HepG2 (cell line): ENCODE data around the gene KLK11. TPM values are rescaled to one million over a fixed set of nuclear protein-coding genes. Genes with fewer than 3 reads are reported as not detected.

Experiments
- ATAC-seq: fragments of 200-7000 bp; cut with Tn5 transposase; 3 replicates; pipeline ENCODE4 v1.9.1; 2020; ENCODE audit warnings: mild to moderate bottlenecking, moderate library complexity
- BruUV-seq: library from RNA; stranded (reverse); fragments of 400-500 nt; replicated peaks from 2 replicates; lab custom pipeline; 2021; lab: Mats Ljungman, UMichigan
- CTCF ChIA-PET: fragments of 300-600 bp; formaldehyde crosslinking; extraction: SDS; loops from one replicate; lab custom pipeline; 2021; ENCODE audit warnings: low total read pairs, inconsistent platforms, low intra/inter-chr PET ratio; lab: Yijun Ruan, JAX
- POLR2A ChIA-PET: fragments of 350-600 bp; sonication (Branson Sonifier 250); formaldehyde crosslinking; loops from one replicate; lab custom pipeline; 2020; ENCODE audit warnings: antibody characterized with exemption, inconsistent platforms; lab: Yijun Ruan, JAX
- DNase-seq: peaks from one replicate; pipeline ENCODE4 v3.0.0-alpha.2; 2015; ENCODE audit warnings: low spot score
- FAIRE-seq: peaks from 3 replicates; lab custom pipeline; 2011; peaks lifted over from hg19 to GRCh38; lab: Jason Lieb, UNC
- H2AFZ ChIP-seq: one replicate; pipeline ENCODE4 v1.6.1; 2011; ENCODE audit warnings: low read length, inconsistent platforms
- H3K27ac ChIP-seq: fragments of 300-600 bp; 3 replicates; pipeline ENCODE4 v1.8.0; 2011; ENCODE audit warnings: mixed run types, mild to moderate bottlenecking, mixed read lengths, low read length, inconsistent platforms; ENCODE audit not compliant: insufficient read depth; ENCODE audit errors: extremely low read length
- H3K27me3 ChIP-seq, 2 experiments: fragments of 200-600 bp in 1 of 2; 2 replicates in 1 of 2; 3 replicates in 1 of 2; pipeline versions ENCODE4 v1.6.0 to v1.8.0; 2011; ENCODE audit warnings: low read length in 2 of 2, mild to moderate bottlenecking in 2 of 2, moderate library complexity in 2 of 2, inconsistent platforms in 1 of 2; ENCODE audit not compliant: insufficient read depth in 2 of 2, control insufficient read depth in 1 of 2
- H3K36me3 ChIP-seq, 2 experiments: fragments of 200-600 bp in 1 of 2; replicated peaks in 1 of 2; 2 replicates in 1 of 2; 3 replicates in 1 of 2; pipeline versions ENCODE4 v1.5.1 to v1.8.0; 2011; ENCODE audit warnings: low read length in 2 of 2, inconsistent platforms in 1 of 2; ENCODE audit not compliant: insufficient read depth in 2 of 2, control insufficient read depth in 1 of 2
- H3K4me1 ChIP-seq: 2 replicates; pipeline ENCODE4 v1.5.1; 2012; ENCODE audit warnings: low read length, inconsistent platforms; ENCODE audit not compliant: insufficient read depth
- H3K4me2 ChIP-seq: 2 replicates; pipeline ENCODE4 v1.6.0; 2011; ENCODE audit warnings: low read depth, low read length, inconsistent platforms
- H3K4me3 ChIP-seq, 3 experiments: fragments of 200-600 bp in 1 of 3; sonication (generic), shearing (Covaris generic) in 1 of 3; replicated peaks in 1 of 3; 2 replicates each; pipeline ENCODE4 v1.5.1; 2011 to 2016; ENCODE audit warnings: low read length in 3 of 3, inconsistent platforms in 2 of 3, low read depth in 2 of 3, mild to moderate bottlenecking in 2 of 3, control low read depth in 1 of 3, mixed read lengths in 1 of 3; ENCODE audit not compliant: insufficient read depth in 1 of 3
- H3K79me2 ChIP-seq: one replicate; pipeline ENCODE4 v1.6.1; 2011; ENCODE audit warnings: low read length, inconsistent platforms; ENCODE audit not compliant: insufficient read depth
- H3K9ac ChIP-seq: 2 replicates; pipeline ENCODE4 v1.6.0; 2011; ENCODE audit warnings: mild to moderate bottlenecking, low read depth, low read length, inconsistent platforms; ENCODE audit not compliant: insufficient read depth
- H3K9me3 ChIP-seq: 2 replicates; pipeline ENCODE4 v1.5.1; 2012; ENCODE audit warnings: mild to moderate bottlenecking, low read length
- H4K20me1 ChIP-seq: 2 replicates; pipeline ENCODE4 v1.6.0; 2011; ENCODE audit warnings: inconsistent platforms, mild to moderate bottlenecking, low read length, moderate library complexity; ENCODE audit not compliant: insufficient read depth
- CBFB ChIP-seq: sonication (generic); formaldehyde crosslinking; IDR thresholded peaks from 2 replicates; pipeline ENCODE4 v1.4.0; 2020; ENCODE audit warnings: missing genetic modification reagents
- FOXA1 ChIP-seq, 2 experiments: fragments of 450-650 bp in 1 of 2; sonication (generic) in 1 of 2; formaldehyde crosslinking in 1 of 2; IDR thresholded peaks; 2 replicates each; pipeline versions ENCODE4 v1.4.0 to v1.6.1; 2016 to 2020; ENCODE audit warnings: missing genetic modification reagents in 1 of 2
- GPN1 ChIP-seq: sonication (generic); formaldehyde crosslinking; IDR thresholded peaks from 2 replicates; pipeline ENCODE4 v1.5.1; 2020; ENCODE audit warnings: missing genetic modification reagents, borderline replicate concordance
- REL ChIP-seq: sonication (generic); formaldehyde crosslinking; conservative IDR thresholded peaks from 2 replicates; pipeline ENCODE4 v1.8.0; 2022; ENCODE audit warnings: mild to moderate bottlenecking, missing genetic modification reagents, moderate library complexity
- XRCC5 ChIP-seq: fragments of 200-400 bp; formaldehyde crosslinking; optimal IDR thresholded peaks from 2 replicates; pipeline ENCODE3; 2017; ENCODE audit warnings: mild to moderate bottlenecking, low read length
- YY1 ChIP-seq: IDR thresholded peaks from 2 replicates; pipeline ENCODE4 v1.6.1; 2011; ENCODE audit warnings: low read length, low read depth, moderate library complexity, mild to moderate bottlenecking; ENCODE audit not compliant: insufficient read depth, insufficient replicate concordance
- ZNF207 ChIP-seq: fragments of 450-650 bp; IDR thresholded peaks from 2 replicates; pipeline ENCODE4 v1.6.1; 2016; ENCODE audit warnings: antibody characterized with exemption, borderline replicate concordance
- ZNF263 ChIP-seq: sonication (generic); formaldehyde crosslinking; IDR thresholded peaks from 2 replicates; pipeline ENCODE4 v1.4.0; 2020; ENCODE audit warnings: missing genetic modification reagents
- ZNF274 ChIP-seq: sonication (generic); formaldehyde crosslinking; IDR thresholded peaks from 2 replicates; pipeline ENCODE4 v1.5.1; 2020; ENCODE audit warnings: mild to moderate bottlenecking, missing genetic modification reagents
- ZNF646 ChIP-seq: sonication (generic); formaldehyde crosslinking; IDR thresholded peaks from 2 replicates; pipeline ENCODE4 v1.9.0; 2021; ENCODE audit warnings: mild to moderate bottlenecking, missing genetic modification reagents
- ZNF775 ChIP-seq: sonication (generic); formaldehyde crosslinking; IDR thresholded peaks from 2 replicates; pipeline ENCODE4 v1.4.0; 2020; ENCODE audit warnings: missing genetic modification reagents, mild to moderate bottlenecking, moderate library complexity, borderline replicate concordance
- WGBS: methylation state at CpG from one replicate; pipeline ENCODE4 v1.1.6; 2017; ENCODE audit warnings: low lambda C conversion rate; 5-methylcytosine and 5-hydroxymethylcytosine counted together
- in situ Hi-C: cut with HindIII; loops from 2 replicates; pipeline ENCODE4 v1.10.0; 2017; ENCODE audit warnings: low pct_unique_long_range_greater_than_20kb; ENCODE audit not compliant: extremely low pct_ligation_motif_present
- intact Hi-C: fragments of 100-400 bp; cut with micrococcal nuclease; formaldehyde crosslinking; loops from one replicate; pipeline ENCODE4 v1.10.0; 2022; ENCODE audit not compliant: unreplicated experiment
- polyA plus RNA-seq, 8 experiments: library from polyadenylated mRNA; depleted of rRNA in 3 of 8; stranded (reverse) in 7 of 8; unstranded in 1 of 8; fragments of >200 nt; fragmentation: Illumina TruSeq in 4 of 8; extraction: Trizol in 4 of 8; gene quantifications; 2 replicates each; pipeline versions ENCODE4 v1.2.1 to v1.2.3, GENCODE V29; 2011 to 2016; ENCODE audit warnings: low read depth in 4 of 8, missing spikeins in 1 of 8, mixed read lengths in 1 of 8; ENCODE audit not compliant: insufficient read depth in 1 of 8
- total RNA-seq, 5 experiments: library from RNA; depleted of rRNA; stranded (reverse); fragments of >200 nt; fragmentation: Illumina TruSeq; extraction: Trizol; gene quantifications; 2 replicates each; pipeline ENCODE4 v1.2.3, GENCODE V29; 2016; ENCODE audit warnings: low read depth in 1 of 5
- TF ChIP-seq, protein P1 (sequence below): fragments of 450-650 bp; IDR thresholded peaks from 2 replicates; pipeline ENCODE4 v1.6.1; 2016
- TF ChIP-seq, protein P2 (sequence below): sonication (generic); formaldehyde crosslinking; IDR thresholded peaks from 2 replicates; pipeline ENCODE4 v1.5.0; 2020; ENCODE audit warnings: missing genetic modification reagents

KLK11 gene
- total and polyA plus RNA-seq, 2 of the 13 experiments (the other 11 are each of a cell fraction or from before 2014, with no cell fraction given) = not detected

DNA sequence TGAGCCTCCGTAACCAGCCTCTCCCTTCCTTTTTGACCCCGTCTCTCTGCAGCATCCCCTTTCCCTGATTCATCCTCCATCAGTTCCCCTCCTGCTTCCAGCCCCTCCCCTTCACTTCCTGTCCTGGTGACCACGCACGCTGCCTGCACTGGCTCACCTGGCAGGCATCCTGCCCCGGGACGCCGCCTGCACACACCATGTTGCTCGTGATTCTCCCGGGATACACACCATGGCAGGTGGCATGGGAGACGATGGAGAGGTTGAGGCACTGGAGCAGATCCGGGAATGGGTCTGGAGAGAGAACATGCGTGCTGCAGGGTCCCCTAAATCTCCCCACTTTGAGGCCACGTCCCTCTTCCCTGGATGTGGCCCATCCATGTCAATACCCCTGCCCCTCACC, 4.2 kb upstream of the KLK11 start:
- Histone ChIP-seq H3K4me2 (no peak overlapping the region), H4K20me1 (no peaks in the 10 kb centered on the region), H3K9me3 (no peaks in the 10 kb centered on the region), H2AFZ (no peak overlapping the region), H3K9ac (no peak overlapping the region), H3K27me3 (peaks cover 8 to 39% of the 10 kb centered on the region in 2 experiments; a peak in 4 of 5 replicates), H3K4me1 (no peaks in the 10 kb centered on the region), H3K36me3 (no peaks in the 10 kb centered on the region), H3K79me2 (no peaks in the 10 kb centered on the region), H3K27ac (no peak overlapping the region), H3K4me3 (no peak overlapping the region)
- TF ChIP-seq ZNF274 (no peak), YY1 (no peak), CBFB (CRISPR knock-in tag) (no peak), ZNF207 (no peak), REL (CRISPR knock-in tag) (no peak), ZNF646 (CRISPR knock-in tag) (no peak), ZNF775 (CRISPR knock-in tag) (no peak), GPN1 (CRISPR knock-in tag) (no peak), FOXA1 (IDR thresholded peaks at IDR 0.05) (no peak), FOXA1 (CRISPR knock-in tag; IDR thresholded peaks at IDR 0.05) (no peak), XRCC5 (no peak), ZNF263 (no peak)
- TF ChIP-seq, protein P1, sequence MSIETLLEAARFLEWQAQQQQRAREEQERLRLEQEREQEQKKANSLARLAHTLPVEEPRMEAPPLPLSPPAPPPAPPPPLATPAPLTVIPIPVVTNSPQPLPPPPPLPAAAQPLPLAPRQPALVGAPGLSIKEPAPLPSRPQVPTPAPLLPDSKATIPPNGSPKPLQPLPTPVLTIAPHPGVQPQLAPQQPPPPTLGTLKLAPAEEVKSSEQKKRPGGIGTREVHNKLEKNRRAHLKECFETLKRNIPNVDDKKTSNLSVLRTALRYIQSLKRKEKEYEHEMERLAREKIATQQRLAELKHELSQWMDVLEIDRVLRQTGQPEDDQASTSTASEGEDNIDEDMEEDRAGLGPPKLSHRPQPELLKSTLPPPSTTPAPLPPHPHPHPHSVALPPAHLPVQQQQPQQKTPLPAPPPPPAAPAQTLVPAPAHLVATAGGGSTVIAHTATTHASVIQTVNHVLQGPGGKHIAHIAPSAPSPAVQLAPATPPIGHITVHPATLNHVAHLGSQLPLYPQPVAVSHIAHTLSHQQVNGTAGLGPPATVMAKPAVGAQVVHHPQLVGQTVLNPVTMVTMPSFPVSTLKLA = no peak
- TF ChIP-seq, protein P2, sequence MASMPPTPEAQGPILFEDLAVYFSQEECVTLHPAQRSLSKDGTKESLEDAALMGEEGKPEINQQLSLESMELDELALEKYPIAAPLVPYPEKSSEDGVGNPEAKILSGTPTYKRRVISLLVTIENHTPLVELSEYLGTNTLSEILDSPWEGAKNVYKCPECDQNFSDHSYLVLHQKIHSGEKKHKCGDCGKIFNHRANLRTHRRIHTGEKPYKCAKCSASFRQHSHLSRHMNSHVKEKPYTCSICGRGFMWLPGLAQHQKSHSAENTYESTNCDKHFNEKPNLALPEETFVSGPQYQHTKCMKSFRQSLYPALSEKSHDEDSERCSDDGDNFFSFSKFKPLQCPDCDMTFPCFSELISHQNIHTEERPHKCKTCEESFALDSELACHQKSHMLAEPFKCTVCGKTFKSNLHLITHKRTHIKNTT = no peak
- BruUV-seq = no TSS peak
- FAIRE-seq (no peak), DNase-seq (no peak), ATAC-seq (no peak)
- WGBS = 28% methylated on average over 13 of the region's 13 CpGs
- intact Hi-C loops (no loop called here), in situ Hi-C loops (no loop called here)
- ChIA-PET POLR2A (no interaction called here), CTCF (no interaction called here)
